ENCODE data around the gene TMEM51.

TMEM51 gene

GRCh38 chr1:15255582-15256149 is 102.1 kb downstream of the TMEM51 start:
- no peak for DNase-seq

- no peak for DNase-seq
Measured at GRCh38 chr1:15256584-15256983, 103.0 kb downstream of the TMEM51 start.

GRCh38 chr1:15257309-15257708 is 103.8 kb downstream of the TMEM51 start:
- no peak for DNase-seq

- no peak for DNase-seq
Measured at GRCh38 chr1:15258833-15259621, 105.5 kb downstream of the TMEM51 start.

GRCh38 chr1:15259622-15260007 is 106.1 kb downstream of the TMEM51 start:
- no peak for DNase-seq

GRCh38 chr1:15260418-15261154 is 107.0 kb downstream of the TMEM51 start:
- DNase-seq, result no peak

GRCh38 chr1:15261155-15262002 is 107.8 kb downstream of the TMEM51 start:
- no peak for DNase-seq

- DNase-seq, result no peak
Measured at GRCh38 chr1:15262003-15262377, 108.4 kb downstream of the TMEM51 start.

GRCh38 chr1:15262706-15263105 is 109.2 kb downstream of the TMEM51 start:
- DNase-seq, result no peak

GRCh38 chr1:15264769-15265168 is 111.2 kb downstream of the TMEM51 start:
- no peak for DNase-seq

Measured in NCI-H524 treated with DMSO at 0.1 percent for 48 hours (cell line).